ENCODE data around the gene ITIH3.

DNA sequence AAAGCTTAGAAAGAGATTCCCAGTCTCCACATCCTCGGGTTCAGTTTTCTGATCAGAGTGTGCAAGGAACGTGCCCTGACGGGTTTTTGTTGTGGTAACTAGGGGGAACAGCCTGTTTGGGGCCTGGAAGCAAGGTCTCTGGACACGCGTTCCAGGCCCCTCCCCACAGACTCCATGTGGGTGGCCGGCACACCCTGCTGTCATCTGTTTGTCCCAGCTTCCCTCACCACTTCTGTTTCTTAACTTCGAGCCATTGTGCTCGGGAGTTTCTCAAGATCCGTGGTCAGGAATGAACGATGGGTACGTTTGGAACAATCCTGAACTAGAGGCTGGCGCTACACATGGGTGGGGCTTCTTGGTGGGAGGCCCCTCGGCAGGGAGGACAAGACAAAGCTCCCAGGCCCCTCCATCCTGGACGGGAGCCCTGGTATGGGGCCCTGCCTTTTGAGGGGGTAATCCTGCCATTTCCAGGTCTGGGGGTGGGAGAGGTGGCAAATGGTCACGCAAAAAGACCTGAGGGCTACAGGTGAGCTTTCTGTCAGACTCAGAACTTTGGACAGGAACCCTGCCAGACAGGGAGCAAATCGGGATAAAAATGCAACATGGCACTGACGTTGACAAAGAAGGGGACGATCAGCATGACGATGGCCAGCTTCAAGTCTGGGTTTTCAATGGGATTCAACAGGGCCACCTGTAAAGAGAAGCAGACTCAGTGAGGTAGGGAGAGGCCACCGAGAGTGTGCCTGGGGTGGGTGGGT is 48.7 kb downstream of the ITIH3 start:
- TF ChIP-seq POU2F2 (IDR thresholded peaks at IDR 0.05; ENCODE audit: low read depth, low read length), result no peak
- no peak for TF ChIP-seq POLR2A (IDR thresholded peaks at IDR 0.05; ENCODE audit: low read depth, low read length)

All from GM12891 (cell line).